RWPE2 (cell line): ENCODE results near the gene ANO3.

Source experiments
- ATAC-seq: fragments of 200-7000 bp; cut with Tn5 transposase; 3 replicates; pipeline ENCODE4 v1.9.1; 2021; ENCODE audit warnings: low read depth
- DNase-seq: peaks from one replicate; pipeline ENCODE4 v3.0.0-alpha.2; 2020; ENCODE audit warnings: low spot score
- H3K27ac ChIP-seq: fragments of 450-650 bp; 2 replicates; pipeline ENCODE4 v1.5.1; 2017; ENCODE audit warnings: mild to moderate bottlenecking; ENCODE audit not compliant: poor library complexity, severe bottlenecking
- H3K27me3 ChIP-seq: fragments of 250-450 bp; sonication (Bioruptor Pico); 2 replicates; pipeline ENCODE4 v1.5.1; 2021; ENCODE audit warnings: mild to moderate bottlenecking, moderate library complexity; ENCODE audit not compliant: insufficient read depth, poor library complexity, severe bottlenecking
- H3K36me3 ChIP-seq: fragments of 250-450 bp; sonication (Bioruptor Pico); 2 replicates; pipeline ENCODE4 v1.5.1; 2020; ENCODE audit warnings: low read depth, mild to moderate bottlenecking, moderate library complexity
- H3K4me1 ChIP-seq: fragments of 250-450 bp; sonication (Bioruptor Pico); 2 replicates; pipeline ENCODE4 v1.5.1; 2021; ENCODE audit warnings: mild to moderate bottlenecking, moderate library complexity; ENCODE audit not compliant: insufficient read depth, poor library complexity, severe bottlenecking
- H3K4me3 ChIP-seq: fragments of 250-450 bp; sonication (Bioruptor Pico); 2 replicates; pipeline ENCODE4 v1.5.1; 2021; ENCODE audit warnings: mild to moderate bottlenecking, moderate library complexity; ENCODE audit not compliant: severe bottlenecking
- H3K9me3 ChIP-seq: fragments of 250-450 bp; sonication (Bioruptor Pico); 2 replicates; pipeline ENCODE4 v1.5.1; 2021; ENCODE audit warnings: mild to moderate bottlenecking, moderate library complexity; ENCODE audit not compliant: severe bottlenecking
- CTCF ChIP-seq: fragments of 450-650 bp; IDR thresholded peaks from one replicate; pipeline ENCODE4 v1.5.1; 2017; ENCODE audit warnings: mild to moderate bottlenecking, moderate library complexity; ENCODE audit not compliant: poor library complexity, severe bottlenecking

The ANO3 gene

GRCh38 chr11:26618441-26618840 lies 286.5 kb downstream of the ANO3 start:
- TF ChIP-seq CTCF, result no peak
- Histone ChIP-seq H3K27ac (no peak overlapping the region), H3K4me3 (no peak overlapping the region), H3K27me3 (no peaks in the 10 kb centered on the region), H3K9me3 (no peaks in the 10 kb centered on the region), H3K4me1 (peaks cover 36% of the 10 kb centered on the region), H3K36me3 (no peaks in the 10 kb centered on the region)
- ATAC-seq, result no peak
- no peak for DNase-seq

GRCh38 chr11:26620282-26621045 lies 288.5 kb downstream of the ANO3 start:
- Histone ChIP-seq H3K4me1 (peaks cover 36% of the 10 kb centered on the region), H3K36me3 (no peaks in the 10 kb centered on the region), H3K27me3 (no peaks in the 10 kb centered on the region), H3K4me3 (no peak overlapping the region), H3K9me3 (no peaks in the 10 kb centered on the region), H3K27ac (peak overlapping the region; percentile 92)
- DNase-seq, result no peak
- TF ChIP-seq CTCF, result no peak
- ATAC-seq, result peak; percentile 35

- no peak overlapping the region for H3K4me3 ChIP-seq
- ATAC-seq (peak; percentile 91), DNase-seq (no peak)
- H3K27me3 ChIP-seq, result no peaks in the 10 kb centered on the region
- H3K4me1 ChIP-seq, result peaks cover 36% of the 10 kb centered on the region
- peak overlapping the region; percentile 92 for H3K27ac ChIP-seq
- no peaks in the 10 kb centered on the region for H3K36me3 ChIP-seq
- H3K9me3 ChIP-seq, result no peaks in the 10 kb centered on the region
- no peak for TF ChIP-seq CTCF
Observed at GRCh38 chr11:26621132-26621531, 289.2 kb downstream of the ANO3 start.

DNA sequence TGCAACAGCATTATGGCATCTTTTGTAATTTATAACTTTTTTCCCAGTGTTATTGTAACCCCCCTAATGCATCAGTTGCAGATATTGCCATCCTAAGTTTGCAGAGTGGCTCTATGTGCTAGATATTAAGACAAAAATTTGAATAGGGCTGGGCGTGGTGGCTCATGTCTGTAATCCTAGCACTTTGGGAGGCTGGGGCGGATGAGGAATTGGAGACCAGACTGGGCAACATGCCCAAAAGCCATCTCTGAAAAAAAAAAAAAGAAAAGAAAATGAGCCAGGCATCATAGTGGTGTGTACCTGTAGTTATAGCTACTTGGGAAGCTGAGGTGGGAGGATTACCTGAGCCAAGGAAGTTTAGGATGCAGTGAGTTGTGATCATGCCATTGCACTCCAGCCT lies 290.3 kb downstream of the ANO3 start:
- H3K4me3 ChIP-seq, result no peak overlapping the region
- H3K9me3 ChIP-seq, result no peaks in the 10 kb centered on the region
- TF ChIP-seq CTCF, result no peak
- peak overlapping the region; percentile 92 for H3K27ac ChIP-seq
- H3K4me1 ChIP-seq, result peaks cover 36% of the 10 kb centered on the region
- DNase-seq, result no peak
- no peaks in the 10 kb centered on the region for H3K36me3 ChIP-seq
- no peak for ATAC-seq
- H3K27me3 ChIP-seq, result no peaks in the 10 kb centered on the region

DNA sequence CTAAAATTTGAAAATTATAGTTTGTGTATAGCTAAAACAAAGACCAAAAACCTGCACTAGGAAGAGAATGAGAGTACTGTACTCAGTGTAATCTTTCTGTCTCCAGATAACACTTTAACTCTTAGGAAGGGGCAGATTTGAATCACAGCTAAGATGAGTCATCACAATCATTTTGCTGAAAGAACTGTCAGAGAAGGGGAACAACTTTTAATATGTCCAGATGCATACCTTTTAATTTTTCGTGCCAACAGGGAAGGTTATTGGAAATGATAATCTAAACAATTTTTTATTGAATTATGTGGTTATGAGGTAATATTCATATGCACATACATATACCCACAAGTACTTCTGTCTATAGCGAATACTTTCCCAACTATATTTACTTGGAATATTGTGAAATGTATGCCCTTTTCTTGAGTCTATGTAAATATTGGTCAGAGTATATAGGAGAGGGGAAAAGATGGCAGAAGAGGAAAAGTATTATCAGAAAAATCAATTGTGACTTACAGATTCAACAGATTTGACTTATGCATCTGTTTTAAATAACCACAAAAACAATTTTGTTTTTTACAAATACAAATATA lies 291.2 kb downstream of the ANO3 start:
- no peak for DNase-seq
- TF ChIP-seq CTCF, result no peak
- peak; percentile 70 for ATAC-seq

More for the DNA sequence above, 291.2 kb downstream of the ANO3 start:
- no peak overlapping the region for H3K4me3 ChIP-seq
- H3K4me1 ChIP-seq, result peaks cover 36% of the 10 kb centered on the region
- no peaks in the 10 kb centered on the region for H3K9me3 ChIP-seq
- peak overlapping the region; percentile 92 for H3K27ac ChIP-seq
- no peaks in the 10 kb centered on the region for H3K36me3 ChIP-seq
- H3K27me3 ChIP-seq, result no peaks in the 10 kb centered on the region
